Measurements from ENCODE around the gene BRIP1. TPM values are rescaled to one million over a fixed set of nuclear protein-coding genes. Genes with fewer than 3 reads are reported as not detected.
A peak's percentile ranks its signal among the peaks of the same experiment; 100 is the strongest.
"Not testable (repeated sequence)": the region's sequence is repeated elsewhere in the genome, so short reads cannot be mapped to it uniquely, and the experiment has no call there.

The BRIP1 gene
- 1 to 10 TPM in 11 of 12 donors, not detected in 1; 2.6 to 9.3 (median 4.8) TPM for polyA plus RNA-seq (ENCODE audit: insufficient read length in 12 of 12)
- long read RNA-seq, donor 1, result 0 reads
- long read RNA-seq, donor 2, result 0 reads
- long read RNA-seq, donor 3, result 0 reads
- long read RNA-seq, donor 4, result 0 reads
- long read RNA-seq, donor 5, result 0 reads
- long read RNA-seq, donor 6, result 0 reads
- long read RNA-seq, donor 7, result 0 reads
- long read RNA-seq, donor 8, result 0 reads
- long read RNA-seq, donor 9, result 0 reads
- long read RNA-seq, donor 10, result 0 reads
- long read RNA-seq, donor 11, result 0 reads

GRCh38 chr17:61862975-61863800, at the start of gene BRIP1:
Gene BRIP1, minus strand, starts transcription at chr17:61863528. Its CDS starts 1,989 bp downstream, at chr17:61861539.
- peak; percentile 94 for DNase-seq

GRCh38 chr17:61908292-61909037, 45.1 kb upstream of the BRIP1 start:
- no peak for DNase-seq

GRCh38 chr17:61907361-61907760, 44.0 kb upstream of the BRIP1 start:
- DNase-seq, result no peak

GRCh38 chr17:61904094-61904710, 40.9 kb upstream of the BRIP1 start:
- DNase-seq, result no peak

GRCh38 chr17:61903251-61903650, 39.9 kb upstream of the BRIP1 start:
- no peak for DNase-seq

GRCh38 chr17:61897548-61898180, 34.3 kb upstream of the BRIP1 start:
- DNase-seq, result no peak

GRCh38 chr17:61895391-61895790, 32.1 kb upstream of the BRIP1 start:
- DNase-seq, result no peak

GRCh38 chr17:61894310-61894709, 31.0 kb upstream of the BRIP1 start:
- not testable (repeated sequence) for DNase-seq

- not testable (repeated sequence) for DNase-seq
These were observed 24.4 kb upstream of the BRIP1 start for GRCh38 chr17:61887733-61888132.

GRCh38 chr17:61885865-61886264, 22.5 kb upstream of the BRIP1 start:
- DNase-seq, result not testable (repeated sequence)

GRCh38 chr17:61884864-61885263, 21.5 kb upstream of the BRIP1 start:
- DNase-seq, result no peak

- DNase-seq, result no peak
These were observed 17.3 kb upstream of the BRIP1 start for GRCh38 chr17:61880589-61881102.

GRCh38 chr17:61878984-61879612, 15.8 kb upstream of the BRIP1 start:
- DNase-seq, result no peak

- no peak for DNase-seq
These were observed 15.2 kb upstream of the BRIP1 start for GRCh38 chr17:61878520-61878919.

- no peak for DNase-seq
These were observed 14.5 kb upstream of the BRIP1 start for GRCh38 chr17:61877837-61878236.

- DNase-seq, result no peak
These were observed 12.5 kb upstream of the BRIP1 start for GRCh38 chr17:61875804-61876203.

- DNase-seq, result no peak
These were observed 12.0 kb upstream of the BRIP1 start for GRCh38 chr17:61875285-61875684.

- DNase-seq, result no peak
These were observed 10.7 kb upstream of the BRIP1 start for GRCh38 chr17:61874075-61874474.

GRCh38 chr17:61872099-61872498, 8.8 kb upstream of the BRIP1 start:
- DNase-seq, result no peak

GRCh38 chr17:61869138-61869537, 5.8 kb upstream of the BRIP1 start:
- no peak for DNase-seq

GRCh38 chr17:61868074-61868473, 4.7 kb upstream of the BRIP1 start:
- no peak for DNase-seq

All from muscle of arm (tissue), 14 donors.